SU-DHL-6 (cell line): ENCODE measurements around the gene SHISAL1.

Experiments
- H2AFZ ChIP-seq: fragments of 200-600 bp; sonication (generic); 2 replicates; pipeline ENCODE4 v1.6.1; 2014; ENCODE audit warnings: low read depth, mild to moderate bottlenecking, moderate library complexity, mixed read lengths, antibody characterized with exemption, low read length; ENCODE audit not compliant: severe bottlenecking
- H3F3A ChIP-seq: fragments of 200-600 bp; shearing (Covaris generic); 2 replicates; pipeline ENCODE4 v1.6.0; 2016; ENCODE audit warnings: antibody characterized with exemption, mild to moderate bottlenecking; ENCODE audit not compliant: insufficient read depth
- H3K27ac ChIP-seq: fragments of 200-600 bp; sonication (generic); 2 replicates; pipeline ENCODE4 v1.5.1; 2016; ENCODE audit warnings: low read depth, mild to moderate bottlenecking, low read length, moderate library complexity, mixed read lengths
- H3K27me3 ChIP-seq: fragments of 200-600 bp; sonication (generic), shearing (Covaris generic); 2 replicates; pipeline ENCODE4 v1.6.0; 2014; ENCODE audit warnings: mild to moderate bottlenecking, low read length
- H3K36me3 ChIP-seq: fragments of 200-600 bp; sonication (generic); 2 replicates; pipeline ENCODE4 v1.6.1; 2014; ENCODE audit warnings: mild to moderate bottlenecking, low read length, mixed read lengths
- H3K4me2 ChIP-seq: fragments of 300-600, 200-600 bp; shearing (Covaris generic), sonication (generic); 2 replicates; pipeline ENCODE4 v1.6.0; 2014; ENCODE audit warnings: low read length, low read depth, mild to moderate bottlenecking; ENCODE audit not compliant: poor library complexity, severe bottlenecking
- H3K4me3 ChIP-seq: fragments of 200-600 bp; sonication (generic); 2 replicates; pipeline ENCODE4 v1.5.1; 2014; ENCODE audit warnings: antibody characterized with exemption, low read length, mild to moderate bottlenecking, mixed read lengths; ENCODE audit not compliant: insufficient read depth, poor library complexity, severe bottlenecking
- H3K79me2 ChIP-seq: fragments of 200-600 bp; sonication (generic); 2 replicates; pipeline ENCODE4 v1.6.1; 2014; ENCODE audit warnings: mild to moderate bottlenecking, low read length, moderate library complexity; ENCODE audit not compliant: insufficient read depth
- H3K9ac ChIP-seq: fragments of 200-600 bp; sonication (generic); 2 replicates; pipeline ENCODE4 v1.7.0; 2014; ENCODE audit warnings: mild to moderate bottlenecking, low read length
- H3K9me2 ChIP-seq: fragments of 200-600 bp; sonication (generic); replicated peaks from 2 replicates; pipeline ENCODE4 v1.6.1; 2014; ENCODE audit warnings: low read length; ENCODE audit not compliant: insufficient read depth
- H3K9me3 ChIP-seq: fragments of 200-600 bp; sonication (generic); 2 replicates; pipeline ENCODE4 v1.6.1; 2014; ENCODE audit warnings: low read length, mixed read lengths; ENCODE audit not compliant: insufficient read depth
- H4K20me1 ChIP-seq: fragments of 200-600 bp; sonication (generic); 2 replicates; pipeline ENCODE4 v1.6.1; 2014; ENCODE audit warnings: low read depth, mild to moderate bottlenecking, antibody characterized with exemption, low read length, moderate library complexity, mixed read lengths
- EZH2phosphoT487 ChIP-seq: fragments of 200-600 bp; sonication (generic), shearing (Covaris generic); conservative IDR thresholded peaks from 2 replicates; pipeline ENCODE4 v1.6.1; 2018; ENCODE audit warnings: mild to moderate bottlenecking, antibody characterized with exemption, low read length, moderate library complexity, mixed read lengths
- TF ChIP-seq, protein P1 (sequence below): fragments of 200-600 bp; sonication (generic); IDR thresholded peaks from one replicate; pipeline ENCODE4 v1.5.1; 2017; ENCODE audit warnings: antibody characterized with exemption, mild to moderate bottlenecking, low read length, moderate library complexity; ENCODE audit not compliant: insufficient read depth, poor library complexity, severe bottlenecking

The SHISAL1 gene

DNA sequence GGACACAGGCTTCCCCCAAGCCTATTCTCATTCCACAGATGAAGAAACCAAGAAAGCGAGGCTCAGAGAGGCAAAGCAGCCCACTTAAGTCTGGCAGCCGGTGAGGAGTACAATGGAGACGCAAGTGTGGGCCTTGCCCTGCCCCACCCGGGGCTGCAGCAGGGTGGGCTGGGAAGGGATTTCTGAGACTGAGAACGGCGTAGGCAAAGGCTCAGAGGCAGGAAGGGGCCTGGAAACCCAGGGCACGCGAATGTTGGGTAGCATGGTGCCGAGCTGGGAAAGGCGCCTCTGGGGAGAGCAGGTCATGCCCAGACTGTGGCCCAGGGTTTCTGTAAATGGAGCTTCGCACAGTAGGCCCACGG is 47.5 kb upstream of the SHISAL1 start:
- no peaks in the 10 kb centered on the region for H3K27me3 ChIP-seq
- H3K4me3 ChIP-seq = no peak overlapping the region
- no peak overlapping the region for H2AFZ ChIP-seq

DNA sequence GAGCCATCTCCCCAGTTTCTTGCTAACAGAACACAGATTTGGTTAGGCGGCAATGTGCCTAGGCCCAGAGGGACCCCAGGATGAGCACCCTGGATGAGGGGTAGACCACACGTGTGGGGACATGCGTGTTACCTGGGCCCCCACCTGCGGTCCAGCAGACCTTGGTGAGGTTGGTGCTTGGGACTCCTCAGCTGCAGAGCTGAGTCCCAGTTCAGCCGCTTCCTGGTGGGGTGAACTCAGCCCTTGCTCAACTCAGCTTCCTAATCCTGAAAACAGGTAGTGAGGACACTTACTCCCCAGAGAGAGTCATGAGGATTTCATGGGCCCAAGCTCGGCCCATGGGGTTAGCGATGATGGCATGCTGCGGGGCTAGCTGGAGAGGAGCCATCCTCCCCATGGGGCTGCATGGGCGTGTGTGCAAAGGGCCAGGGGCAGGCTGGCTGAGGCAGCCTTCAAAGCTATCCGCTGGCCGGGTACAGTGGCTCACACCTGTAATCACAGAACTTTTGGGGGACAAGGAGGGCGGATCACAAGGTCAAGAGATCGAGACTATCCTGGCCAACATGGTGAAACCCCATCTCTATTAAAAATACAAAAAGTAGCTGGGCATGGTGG is 46.9 kb upstream of the SHISAL1 start:
- Histone ChIP-seq H3K36me3 (no peaks in the 10 kb centered on the region), H3K4me2 (no peak overlapping the region), H3K9me2 (no peaks in the 10 kb centered on the region), H3K27me3 (no peaks in the 10 kb centered on the region), H3K4me3 (no peak overlapping the region), H3F3A (no peaks in the 10 kb centered on the region), H3K9ac (no peak overlapping the region), H2AFZ (no peak overlapping the region), H4K20me1 (no peaks in the 10 kb centered on the region), H3K79me2 (no peaks in the 10 kb centered on the region), H3K27ac (no peak overlapping the region), H3K9me3 (no peaks in the 10 kb centered on the region)
- TF ChIP-seq, protein P1, sequence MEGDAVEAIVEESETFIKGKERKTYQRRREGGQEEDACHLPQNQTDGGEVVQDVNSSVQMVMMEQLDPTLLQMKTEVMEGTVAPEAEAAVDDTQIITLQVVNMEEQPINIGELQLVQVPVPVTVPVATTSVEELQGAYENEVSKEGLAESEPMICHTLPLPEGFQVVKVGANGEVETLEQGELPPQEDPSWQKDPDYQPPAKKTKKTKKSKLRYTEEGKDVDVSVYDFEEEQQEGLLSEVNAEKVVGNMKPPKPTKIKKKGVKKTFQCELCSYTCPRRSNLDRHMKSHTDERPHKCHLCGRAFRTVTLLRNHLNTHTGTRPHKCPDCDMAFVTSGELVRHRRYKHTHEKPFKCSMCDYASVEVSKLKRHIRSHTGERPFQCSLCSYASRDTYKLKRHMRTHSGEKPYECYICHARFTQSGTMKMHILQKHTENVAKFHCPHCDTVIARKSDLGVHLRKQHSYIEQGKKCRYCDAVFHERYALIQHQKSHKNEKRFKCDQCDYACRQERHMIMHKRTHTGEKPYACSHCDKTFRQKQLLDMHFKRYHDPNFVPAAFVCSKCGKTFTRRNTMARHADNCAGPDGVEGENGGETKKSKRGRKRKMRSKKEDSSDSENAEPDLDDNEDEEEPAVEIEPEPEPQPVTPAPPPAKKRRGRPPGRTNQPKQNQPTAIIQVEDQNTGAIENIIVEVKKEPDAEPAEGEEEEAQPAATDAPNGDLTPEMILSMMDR = no peak
- no peak for TF ChIP-seq EZH2phosphoT487

More for the DNA sequence above, 47.5 kb upstream of the SHISAL1 start:
- Histone ChIP-seq H3K9me3 (no peaks in the 10 kb centered on the region), H3K79me2 (no peaks in the 10 kb centered on the region), H3F3A (no peaks in the 10 kb centered on the region), H3K36me3 (no peaks in the 10 kb centered on the region), H3K4me2 (no peak overlapping the region), H3K9ac (no peak overlapping the region), H3K9me2 (no peaks in the 10 kb centered on the region), H4K20me1 (no peaks in the 10 kb centered on the region), H3K27ac (no peak overlapping the region)
- no peak for TF ChIP-seq EZH2phosphoT487
- TF ChIP-seq, protein P1 = no peak

DNA sequence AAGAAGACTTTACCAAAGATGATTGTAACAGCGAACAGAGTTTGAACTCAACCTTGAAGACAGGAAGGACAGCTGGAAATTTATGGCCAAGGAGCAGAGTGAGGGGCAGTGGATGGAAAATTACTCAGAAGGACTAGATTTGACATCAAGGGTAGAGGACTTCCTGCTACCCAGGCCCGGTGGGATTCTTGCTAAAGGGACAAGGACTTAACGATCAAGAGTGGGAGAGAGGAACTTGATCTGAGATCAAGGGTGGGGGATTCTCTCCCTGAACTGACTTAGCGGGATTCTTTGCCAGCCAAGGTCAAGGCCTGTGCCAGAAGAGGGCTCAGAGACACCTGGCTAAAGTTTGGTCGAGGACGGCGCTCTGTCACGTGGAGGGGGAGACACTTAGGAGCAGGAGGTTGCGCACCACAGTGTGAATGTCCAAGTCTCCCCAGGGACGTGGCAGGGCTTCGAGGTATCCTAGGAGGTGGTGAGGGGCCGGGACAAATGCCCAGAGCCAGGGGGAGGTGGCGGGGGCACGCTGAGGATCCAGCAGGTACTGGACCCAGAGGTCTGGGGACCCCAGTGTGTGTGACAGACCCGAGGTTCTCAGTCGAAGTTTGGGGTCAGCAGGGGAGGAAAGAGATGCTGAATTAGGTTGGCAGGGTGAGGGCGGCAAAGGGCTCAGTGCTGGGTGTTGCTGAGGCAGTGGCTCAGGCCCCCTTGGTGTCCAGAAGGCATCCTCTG is 46.1 kb upstream of the SHISAL1 start:
- H3K9me3 ChIP-seq = no peaks in the 10 kb centered on the region
- no peak for TF ChIP-seq EZH2phosphoT487
- TF ChIP-seq, protein P1 = no peak
- no peaks in the 10 kb centered on the region for H3K79me2 ChIP-seq
- no peaks in the 10 kb centered on the region for H3K9me2 ChIP-seq
- no peaks in the 10 kb centered on the region for H3K27me3 ChIP-seq
- H3K27ac ChIP-seq = no peak overlapping the region
- no peaks in the 10 kb centered on the region for H3F3A ChIP-seq
- no peak overlapping the region for H3K4me2 ChIP-seq
- H3K9ac ChIP-seq = no peak overlapping the region
- H3K36me3 ChIP-seq = no peaks in the 10 kb centered on the region
- H3K4me3 ChIP-seq = no peak overlapping the region
- H4K20me1 ChIP-seq = no peaks in the 10 kb centered on the region
- no peak overlapping the region for H2AFZ ChIP-seq
